Hepatocyte (in vitro differentiated cells): Measurements from ENCODE around the gene TBC1D12. TPM values are rescaled to one million over a fixed set of nuclear protein-coding genes. Genes with fewer than 3 reads are reported as not detected.

Experiments
- DNase-seq: peaks from one replicate; pipeline ENCODE4 v3.0.0-alpha.2; 2016; ENCODE audit warnings: low spot score
- H2AFZ ChIP-seq: fragments of 200-600 bp; sonication (generic); 2 replicates; pipeline ENCODE4 v1.6.0; 2016; ENCODE audit warnings: antibody characterized with exemption, mild to moderate bottlenecking
- H3K27ac ChIP-seq: fragments of 200-600 bp; sonication (generic); 2 replicates; pipeline ENCODE4 v1.5.1; 2016; ENCODE audit warnings: mild to moderate bottlenecking
- H3K27me3 ChIP-seq: fragments of 200-600 bp; sonication (generic); 2 replicates; pipeline ENCODE4 v1.6.1; 2016
- H3K36me3 ChIP-seq: fragments of 200-600 bp; sonication (generic); replicated peaks from 2 replicates; pipeline ENCODE4 v1.5.1; 2016; ENCODE audit warnings: low read depth; ENCODE audit not compliant: insufficient read depth
- H3K4me1 ChIP-seq: fragments of 200-600 bp; sonication (generic); 2 replicates; pipeline ENCODE4 v1.5.1; 2016; ENCODE audit warnings: mild to moderate bottlenecking, moderate library complexity; ENCODE audit not compliant: insufficient read depth
- H3K4me2 ChIP-seq: fragments of 200-600 bp; sonication (generic); 2 replicates; pipeline ENCODE4 v1.6.0; 2016
- H3K4me3 ChIP-seq: fragments of 200-600 bp; sonication (generic); 2 replicates; pipeline ENCODE4 v1.5.1; 2016; ENCODE audit warnings: mild to moderate bottlenecking
- H3K79me2 ChIP-seq: fragments of 200-600 bp; sonication (generic); 2 replicates; pipeline ENCODE4 v1.6.0; 2017; ENCODE audit warnings: mild to moderate bottlenecking
- H3K9me2 ChIP-seq: fragments of 200-600 bp; sonication (generic); replicated peaks from 2 replicates; pipeline ENCODE4 v1.6.0; 2017; ENCODE audit warnings: mild to moderate bottlenecking; ENCODE audit not compliant: insufficient read depth
- H3K9me3 ChIP-seq: fragments of 200-600 bp; sonication (generic); 2 replicates; pipeline ENCODE4 v1.5.1; 2016; ENCODE audit warnings: low read depth, mild to moderate bottlenecking
- H4K20me1 ChIP-seq: fragments of 200-600 bp; sonication (generic); 2 replicates; pipeline ENCODE4 v1.6.0; 2016; ENCODE audit warnings: mild to moderate bottlenecking; ENCODE audit not compliant: insufficient read depth, poor library complexity, severe bottlenecking
- CTCF ChIP-seq: fragments of 200-600 bp; sonication (generic); IDR thresholded peaks from 2 replicates; pipeline ENCODE4 v1.5.1; 2016; ENCODE audit warnings: antibody characterized with exemption, mild to moderate bottlenecking; ENCODE audit not compliant: poor library complexity
- EZH2 ChIP-seq: fragments of 200-600 bp; sonication (generic); IDR thresholded peaks from 2 replicates; pipeline ENCODE4 v1.6.1; 2016; ENCODE audit warnings: antibody characterized with exemption, mild to moderate bottlenecking, borderline replicate concordance
- EZH2phosphoT487 ChIP-seq: fragments of 200-600 bp; sonication (generic); IDR thresholded peaks from one replicate; pipeline ENCODE4 v1.6.1; 2018; ENCODE audit warnings: antibody characterized with exemption, mild to moderate bottlenecking, low read depth, moderate library complexity; ENCODE audit not compliant: unreplicated experiment, severe bottlenecking
- WGBS: methylation state at CpG from one replicate; pipeline ENCODE4 v1.1.6; 2016; ENCODE audit warnings: low lambda C conversion rate; ENCODE audit errors: missing lambda C conversion rate; 5-methylcytosine and 5-hydroxymethylcytosine counted together
- polyA plus RNA-seq: library from polyadenylated mRNA; unstranded; fragments of >200 nt; fragmentation: Nextera tagmentation; extraction: Ambion mirVana; gene quantifications from 2 replicates; pipeline ENCODE4 v1.2.1, GENCODE V29; 2016
- total RNA-seq: library from RNA; depleted of rRNA; stranded (reverse); fragments of >200 nt; gene quantifications from 2 replicates; pipeline ENCODE4 v1.2.3, GENCODE V29; 2014

Gene TBC1D12
- total and polyA plus RNA-seq, 2 experiments from 2014 or later = 9.2 to 15.6 TPM

- Histone ChIP-seq H3K4me1 (no peaks in the 10 kb centered on the region), H3K4me2 (no peak overlapping the region), H3K9me2 (no peaks in the 10 kb centered on the region), H3K9me3 (peaks cover 6% of the 10 kb centered on the region), H3K36me3 (no peaks in the 10 kb centered on the region), H2AFZ (no peak overlapping the region), H3K4me3 (no peak overlapping the region), H3K27ac (no peak overlapping the region), H3K79me2 (peaks cover 91% of the 10 kb centered on the region), H3K27me3 (no peaks in the 10 kb centered on the region), H4K20me1 (no peaks in the 10 kb centered on the region)
- DNase-seq = no peak
- TF ChIP-seq EZH2 (no peak), EZH2phosphoT487 (no peak), CTCF (no peak)
These were observed 23.6 kb downstream of the TBC1D12 start for GRCh38 chr10:94425942-94426341.

DNA sequence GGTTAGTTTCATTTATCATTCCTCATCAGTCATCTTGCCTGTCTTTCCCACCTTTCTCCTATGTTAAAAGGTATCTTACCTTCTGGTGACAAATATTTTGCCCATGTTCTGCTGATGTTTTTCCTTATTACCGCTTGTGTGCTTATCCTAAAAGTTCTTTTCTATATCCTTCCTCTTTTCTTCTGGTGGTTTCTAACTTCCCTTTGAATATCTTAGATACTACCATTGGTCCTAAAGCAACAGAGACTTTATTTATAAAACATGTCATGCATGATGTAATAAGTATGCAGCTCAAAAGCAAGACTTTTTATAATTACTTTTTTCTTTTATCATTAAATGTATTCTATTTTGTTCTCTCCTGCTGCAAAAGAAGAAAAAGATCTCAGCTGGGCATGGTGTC lies 24.8 kb downstream of the TBC1D12 start:
- TF ChIP-seq EZH2 (no peak), EZH2phosphoT487 (no peak), CTCF (no peak)
- DNase-seq = no peak
- no peak overlapping the region for H3K27ac ChIP-seq
- 97% methylated on average over 1 of the region's 1 CpG for WGBS
- H3K79me2 ChIP-seq = peaks cover 91% of the 10 kb centered on the region
- H4K20me1 ChIP-seq = no peaks in the 10 kb centered on the region
- H3K4me1 ChIP-seq = no peaks in the 10 kb centered on the region
- H3K27me3 ChIP-seq = no peaks in the 10 kb centered on the region
- no peaks in the 10 kb centered on the region for H3K36me3 ChIP-seq
- H3K9me2 ChIP-seq = no peaks in the 10 kb centered on the region
- no peak overlapping the region for H2AFZ ChIP-seq
- no peak overlapping the region for H3K4me2 ChIP-seq
- peaks cover 6% of the 10 kb centered on the region for H3K9me3 ChIP-seq
- H3K4me3 ChIP-seq = no peak overlapping the region

- Histone ChIP-seq H3K4me3 (no peak overlapping the region), H2AFZ (no peak overlapping the region), H3K9me3 (peaks cover 6% of the 10 kb centered on the region), H3K4me1 (no peaks in the 10 kb centered on the region), H3K27me3 (no peaks in the 10 kb centered on the region), H3K4me2 (no peak overlapping the region), H3K36me3 (no peaks in the 10 kb centered on the region), H3K27ac (no peak overlapping the region), H3K9me2 (no peaks in the 10 kb centered on the region), H3K79me2 (peaks cover 93% of the 10 kb centered on the region), H4K20me1 (no peaks in the 10 kb centered on the region)
- TF ChIP-seq CTCF (no peak), EZH2phosphoT487 (no peak), EZH2 (no peak)
- WGBS = 93% methylated on average over 8 of the region's 8 CpGs
- DNase-seq = no peak
These were observed 26.7 kb downstream of the TBC1D12 start for GRCh38 chr10:94428766-94429707.
